Hematopoietic multipotent progenitor cell (in vitro differentiated cells): ENCODE measurements around the gene OR5H1. TPM values are rescaled to one million over a fixed set of nuclear protein-coding genes. Genes with fewer than 3 reads are reported as not detected.
"Not testable (repeated sequence)": the region's sequence is repeated elsewhere in the genome, so short reads cannot be mapped to it uniquely, and the experiment has no call there.

Source experiments
- DNase-seq, 3 donors: peaks; one replicate each; pipeline ENCODE4 v3.0.0-alpha.2; 2011 to 2015; ENCODE audit warnings: low read depth in 2 of 3, low spot score in 2 of 3
- total RNA-seq: library from RNA; depleted of rRNA; stranded (reverse); fragments of >200 nt; gene quantifications from one replicate; pipeline ENCODE4 v1.2.3, GENCODE V29; 2012

The OR5H1 gene
- total RNA-seq, result under 0.01 TPM

DNA sequence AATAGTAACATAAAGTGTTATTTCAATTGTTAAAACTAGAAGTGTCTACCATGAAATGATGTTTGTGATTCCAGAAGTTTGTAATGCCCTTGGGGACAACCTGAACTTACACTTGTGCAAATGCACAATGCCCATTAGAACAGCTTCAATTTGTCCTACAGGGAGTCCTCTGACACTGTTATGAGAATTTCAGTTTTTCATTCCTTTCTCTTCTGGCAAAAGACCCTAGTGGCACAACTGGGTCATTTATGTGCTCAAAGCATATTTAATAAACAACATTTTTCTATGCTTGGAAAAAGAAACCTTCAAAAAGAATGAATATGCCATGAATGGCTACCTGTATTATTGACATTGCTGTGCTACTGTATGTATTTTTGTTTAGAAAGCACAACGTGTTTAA, at the start of gene OR5H1:
OR5H1 (plus strand) TSS at position 301 of the 400 bp plus-strand sequence. CDS start 1,977 bp downstream, outside the sequence.
- DNase-seq, result no peak

DNA sequence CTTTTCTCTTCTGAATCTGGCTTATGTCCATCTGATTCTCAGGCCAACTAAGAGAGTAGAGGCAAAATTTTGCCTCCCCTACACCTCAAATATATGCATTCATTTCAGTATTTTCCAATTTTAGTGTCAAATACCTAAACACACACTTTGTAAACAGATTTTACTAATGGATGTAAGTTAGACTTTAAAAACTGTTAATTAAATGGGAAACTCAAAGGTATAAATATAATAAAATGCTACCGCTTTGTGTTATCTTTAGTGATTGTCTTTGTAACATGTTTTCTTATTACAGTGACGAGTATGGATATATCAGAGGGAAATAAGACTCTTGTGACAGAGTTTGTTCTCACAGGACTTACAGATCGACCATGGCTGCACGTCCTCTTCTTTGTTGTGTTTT, 43.6 kb upstream of the OR5H1 start, which contains the start of gene OR5AC2:
OR5AC2 (plus strand) TSS at position 301 of the 400 bp plus-strand sequence; CDS start at position 301, 0 bp downstream.
- DNase-seq, result no peak

GRCh38 chr3:98095882-98096281, 34.6 kb upstream of the OR5H1 start:
- no peak for DNase-seq

DNA sequence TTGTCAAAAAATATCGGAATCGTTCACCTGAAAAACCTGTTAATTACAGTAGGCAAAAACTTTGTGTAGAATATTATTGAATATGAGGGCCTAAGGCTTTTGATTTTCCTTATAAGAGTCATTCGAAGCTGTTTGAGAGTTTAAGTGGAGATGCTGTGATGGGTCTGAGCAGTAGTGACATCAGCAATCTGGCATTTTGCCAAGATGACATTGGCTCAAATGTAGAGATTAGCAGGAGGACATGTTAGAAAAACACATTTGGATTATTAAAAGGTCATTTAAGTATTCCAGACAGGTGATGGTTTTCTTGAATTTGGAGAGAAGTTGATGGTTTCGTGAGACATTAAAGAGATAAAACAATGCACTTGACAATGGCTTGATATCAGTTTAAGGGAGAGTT, 30.7 kb upstream of the OR5H1 start:
- no peak for DNase-seq

DNA sequence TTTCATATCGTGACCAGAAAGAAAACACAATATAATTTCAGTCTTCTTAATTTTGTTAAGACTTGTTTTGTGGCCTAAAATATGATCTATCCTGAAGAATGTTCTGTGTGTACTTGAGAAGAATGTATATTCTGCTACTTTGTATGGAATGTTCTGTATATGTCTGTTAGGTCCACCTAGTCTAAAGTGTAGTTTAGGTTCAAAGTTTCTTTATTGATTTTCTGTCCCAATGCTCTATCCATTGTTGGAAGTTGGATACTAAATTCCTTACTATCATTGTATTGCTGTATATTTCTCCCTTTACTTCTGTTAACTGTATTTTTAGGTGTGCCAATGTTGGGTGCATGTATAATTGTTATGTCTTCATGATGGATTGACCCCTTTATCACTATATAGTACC, 22.4 kb upstream of the OR5H1 start:
- no peak for DNase-seq

DNA sequence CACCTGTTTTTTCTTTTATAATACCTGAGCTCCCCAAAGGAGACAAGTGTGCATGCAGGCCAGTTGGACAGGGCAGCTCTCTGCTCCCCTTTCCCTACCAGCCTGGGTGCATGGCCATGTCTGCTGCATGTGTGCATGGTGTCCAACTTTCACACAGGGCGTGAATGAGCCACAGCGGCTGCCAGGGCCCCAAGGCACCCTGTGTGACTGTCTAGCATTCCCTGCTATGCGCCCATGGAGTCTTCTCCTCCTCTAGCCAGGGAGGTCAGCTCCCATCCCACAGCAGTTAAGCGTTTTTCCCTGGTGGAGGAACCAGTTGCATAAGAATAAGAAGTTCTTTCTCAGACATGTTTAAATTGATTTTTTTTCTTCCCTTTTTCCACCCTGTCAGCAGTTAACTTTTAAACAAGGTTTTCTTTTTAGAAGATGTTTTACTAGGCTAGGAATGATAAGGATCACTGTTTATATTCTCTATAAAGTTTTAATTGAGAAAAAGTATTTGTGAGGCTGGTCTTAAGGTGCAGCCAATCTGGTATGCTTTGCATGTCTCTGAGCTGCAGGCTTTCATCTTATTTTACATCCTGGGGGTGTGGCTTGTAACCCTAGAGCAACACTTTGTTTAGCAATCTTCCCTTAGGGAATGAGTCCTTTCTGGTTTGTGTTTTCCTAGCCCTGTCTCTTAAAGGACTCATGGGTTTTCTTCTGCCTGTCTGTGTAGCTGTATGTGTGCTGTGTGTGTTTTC, 20.5 kb upstream of the OR5H1 start:
- no peak for DNase-seq

DNA sequence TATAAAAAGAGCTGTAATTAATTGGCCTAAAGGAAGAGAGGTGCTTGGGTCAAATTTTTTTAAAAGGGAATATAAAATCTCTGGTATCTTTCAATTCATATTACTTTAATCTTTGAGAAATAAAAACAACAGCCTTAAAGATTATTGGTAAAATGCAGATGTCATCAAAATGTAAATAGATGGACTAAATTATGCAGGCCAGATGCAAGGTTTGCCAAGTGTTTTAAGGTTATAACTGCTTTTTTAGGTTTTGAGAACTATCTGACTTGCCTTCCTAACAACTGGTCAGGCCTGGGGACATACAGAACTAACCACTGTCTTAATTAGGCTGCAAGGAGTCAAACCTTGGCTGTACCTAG, 20.0 kb upstream of the OR5H1 start:
- DNase-seq, result no peak

GRCh38 chr3:98114264-98114663, 16.3 kb upstream of the OR5H1 start:
- DNase-seq, result no peak

DNA sequence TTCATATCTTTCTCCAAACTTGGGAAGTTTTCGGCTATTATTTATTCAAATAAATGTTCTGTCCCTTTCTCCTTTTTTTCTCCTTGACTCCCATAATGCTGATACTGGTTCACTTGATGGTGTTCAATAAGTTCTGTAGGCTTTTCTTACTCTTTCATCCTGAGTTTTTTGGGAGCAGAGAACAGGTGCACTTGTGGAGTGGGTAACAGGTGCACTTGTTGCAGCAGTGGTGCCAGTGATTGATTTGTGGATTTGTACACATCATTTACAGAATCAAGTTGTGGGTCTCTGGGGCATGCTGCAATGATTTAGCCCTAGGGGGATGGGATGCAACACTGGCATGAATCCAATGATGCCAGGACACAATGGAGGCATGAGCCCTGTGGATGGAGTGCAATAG, 14.8 kb upstream of the OR5H1 start:
- DNase-seq, result no peak

DNA sequence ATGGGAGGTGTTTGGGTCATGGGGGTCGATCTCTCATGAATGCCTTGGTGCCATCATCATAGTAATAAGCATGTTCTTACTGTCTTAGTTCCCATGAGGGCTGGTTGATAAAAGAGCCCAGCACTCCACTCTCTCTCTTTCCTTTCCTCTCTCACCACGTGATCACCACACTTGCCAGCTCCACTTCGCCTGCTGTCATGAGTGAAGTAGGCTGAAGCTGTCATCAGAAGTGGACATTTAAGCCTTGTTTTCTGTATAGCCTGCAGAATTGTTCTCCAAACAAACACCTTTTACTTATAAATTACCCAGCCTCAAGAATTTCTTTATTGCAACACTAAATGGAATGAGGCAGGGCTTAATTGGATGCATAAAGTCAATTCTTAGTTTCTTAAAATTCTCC, 6.1 kb downstream of the OR5H1 start:
- DNase-seq, result no peak

DNA sequence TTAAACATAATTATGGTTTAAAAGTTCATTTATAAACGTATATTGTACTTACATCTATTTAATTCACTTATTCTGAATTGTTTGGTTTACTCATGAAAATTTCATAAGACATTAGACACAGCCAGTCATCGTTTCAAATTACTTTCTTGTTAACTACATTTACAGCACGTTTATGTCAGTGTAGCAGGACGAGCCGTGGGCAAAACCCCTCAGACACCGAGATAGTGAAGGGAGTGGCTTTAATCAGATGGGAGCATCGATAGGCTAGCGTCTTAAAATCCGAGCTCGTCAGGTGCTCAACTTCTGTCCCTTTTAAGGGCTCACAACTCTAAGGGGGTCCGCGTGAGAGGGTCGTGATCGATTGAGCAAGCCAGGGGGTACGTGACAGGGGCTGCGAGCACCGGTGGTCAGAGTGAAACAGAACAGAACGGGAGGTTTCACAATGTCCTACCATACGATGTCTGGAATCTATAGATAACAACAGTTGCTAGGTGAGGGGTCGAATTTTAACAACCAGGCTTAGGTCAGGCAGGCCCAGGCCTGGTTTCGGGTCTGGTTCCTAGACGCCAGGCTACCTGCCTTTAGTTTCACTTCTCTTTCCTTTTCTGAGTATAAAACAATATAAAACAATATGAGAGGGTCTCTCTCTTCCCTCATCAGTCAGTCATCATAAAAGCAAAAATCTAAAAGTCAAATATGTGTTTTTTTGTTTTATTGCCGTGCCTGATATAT, 7.5 kb downstream of the OR5H1 start:
- DNase-seq, result not testable (repeated sequence)

- DNase-seq, result no peak
Measured at GRCh38 chr3:98140531-98140930, 10.0 kb downstream of the OR5H1 start.

GRCh38 chr3:98147179-98147578, 16.7 kb downstream of the OR5H1 start, which contains the start of gene OR5H14:
TSS of gene OR5H14 (plus strand) at chr3:98147479. CDS start at chr3:98149386, 1,907 bp downstream.
- no peak for DNase-seq

GRCh38 chr3:98148751-98149150, 18.2 kb downstream of the OR5H1 start:
- no peak for DNase-seq

DNA sequence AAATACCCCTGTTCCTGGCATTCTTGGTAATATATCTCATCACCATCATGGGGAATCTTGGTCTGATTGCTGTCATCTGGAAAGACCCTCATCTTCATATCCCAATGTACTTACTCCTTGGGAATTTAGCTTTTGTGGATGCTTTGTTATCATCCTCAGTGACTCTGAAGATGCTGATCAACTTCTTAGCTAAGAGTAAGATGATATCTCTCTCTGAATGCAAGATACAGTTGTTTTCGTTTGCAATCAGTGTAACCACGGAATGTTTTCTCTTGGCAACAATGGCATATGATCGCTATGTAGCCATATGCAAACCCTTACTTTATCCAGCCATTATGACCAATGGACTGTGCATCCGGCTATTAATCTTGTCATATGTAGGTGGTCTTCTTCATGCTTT, 18.9 kb downstream of the OR5H1 start:
- DNase-seq, result not testable (repeated sequence)

- DNase-seq, result no peak
Measured at GRCh38 chr3:98151241-98151640, 20.7 kb downstream of the OR5H1 start.

GRCh38 chr3:98166396-98166795, 35.9 kb downstream of the OR5H1 start, which contains the start of gene OR5H15:
TSS of gene OR5H15 (plus strand) at chr3:98166696. CDS start at chr3:98168700, 2,004 bp downstream.
- DNase-seq, result no peak

GRCh38 chr3:98171071-98171470, 40.5 kb downstream of the OR5H1 start:
- no peak for DNase-seq

- DNase-seq, result no peak
Measured at GRCh38 chr3:98172621-98173020, 42.1 kb downstream of the OR5H1 start.

- DNase-seq, result no peak
Measured at GRCh38 chr3:98180319-98180890, 49.9 kb downstream of the OR5H1 start.

DNA sequence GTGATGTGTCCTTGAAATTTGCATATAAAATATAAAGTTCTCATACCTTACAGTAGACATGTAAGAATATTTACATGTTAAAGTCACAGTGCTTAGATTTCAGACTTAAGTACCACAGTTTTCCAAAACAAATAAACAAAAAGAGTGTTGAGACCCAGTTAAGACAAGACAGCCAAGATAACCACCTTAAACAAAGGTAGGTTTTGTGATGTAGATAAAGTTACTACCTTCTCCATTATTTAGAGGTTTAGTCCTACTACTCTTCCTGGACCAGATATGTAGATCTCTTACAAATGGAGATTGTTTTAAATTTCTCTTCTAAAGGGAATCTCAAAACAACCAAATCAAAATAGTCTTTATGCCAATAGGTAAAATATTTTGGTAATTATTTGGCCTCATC, 51.7 kb downstream of the OR5H1 start:
- no peak for DNase-seq

DNA sequence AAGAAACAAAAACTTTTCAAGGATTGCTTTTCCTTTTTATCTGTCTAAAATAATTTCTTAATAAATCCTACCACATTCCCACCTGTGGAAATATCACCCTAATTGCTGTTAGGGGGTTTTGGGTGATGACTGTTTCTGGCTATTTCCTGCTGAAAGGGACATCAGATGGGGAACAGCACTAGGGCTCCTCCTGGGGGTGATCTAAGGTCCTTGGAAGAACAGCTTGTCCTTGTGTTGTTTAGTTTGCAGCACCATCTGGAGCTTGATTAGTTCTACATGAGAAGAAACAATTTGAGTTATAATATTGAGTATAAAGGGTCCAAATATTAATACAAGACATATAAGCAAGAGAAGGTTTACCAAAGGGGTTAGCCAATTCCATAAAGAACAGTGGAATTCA, 54.7 kb downstream of the OR5H1 start:
- DNase-seq, result no peak
